ENCODE data around the gene POFUT2. TPM values are rescaled to one million over a fixed set of nuclear protein-coding genes. Genes with fewer than 3 reads are reported as not detected.

The POFUT2 gene
- polyA plus RNA-seq, 1 donor from 2014 or later: 25.4 TPM

- H3K4me3 ChIP-seq (ENCODE audit: low read length): no peak overlapping the region
- H3K27ac ChIP-seq (ENCODE audit: low read length): no peak overlapping the region
- no peaks in the 10 kb centered on the region for H3K9me2 ChIP-seq (ENCODE audit: insufficient read depth, low read length)
- H3K4me2 ChIP-seq (ENCODE audit: low read length): no peak overlapping the region
- H3F3A ChIP-seq (ENCODE audit: insufficient read depth, low read length, poor library complexity, severe bottlenecking): no peaks in the 10 kb centered on the region
- no peaks in the 10 kb centered on the region for H4K20me1 ChIP-seq (ENCODE audit: insufficient read depth)
- no peaks in the 10 kb centered on the region for H3K79me2 ChIP-seq (replicated peaks; ENCODE audit: insufficient read depth, low read length)
- no peak overlapping the region for H2AFZ ChIP-seq (ENCODE audit: low read depth, low read length)
- no peaks in the 10 kb centered on the region for H3K9me3 ChIP-seq (ENCODE audit: low read length)
- H3K9ac ChIP-seq (ENCODE audit: low read length): no peak overlapping the region
- no peak for TF ChIP-seq MXI1 (conservative IDR thresholded peaks at IDR 0.05; ENCODE audit: poor library complexity, severe bottlenecking)
- no peak for TF ChIP-seq POLR2AphosphoS5 (IDR thresholded peaks at IDR 0.05)
- no peak for TF ChIP-seq CTCF (IDR thresholded peaks at IDR 0.05; ENCODE audit: poor library complexity, severe bottlenecking)
- no peak for TF ChIP-seq EP300 (conservative IDR thresholded peaks at IDR 0.05; ENCODE audit: poor library complexity, severe bottlenecking)
- TF ChIP-seq EZH2 (IDR thresholded peaks at IDR 0.05; ENCODE audit: borderline replicate concordance, insufficient read depth, low read length, poor library complexity, severe bottlenecking): no peak
- TF ChIP-seq SMC3 (conservative IDR thresholded peaks at IDR 0.05; ENCODE audit: poor library complexity): no peak
- no peak for TF ChIP-seq RAD21 (conservative IDR thresholded peaks at IDR 0.05)
- no peak for TF ChIP-seq TAF1 (IDR thresholded peaks at IDR 0.05; ENCODE audit: low read depth)
- TF ChIP-seq REST (IDR thresholded peaks at IDR 0.05; ENCODE audit: borderline replicate concordance): no peak
- H3K36me3 ChIP-seq (ENCODE audit: insufficient read depth, low read length): no peaks in the 10 kb centered on the region
- H3K27me3 ChIP-seq (ENCODE audit: insufficient read depth, low read depth, low read length): no peaks in the 10 kb centered on the region
Measured at GRCh38 chr21:45330075-45330781, 42.5 kb upstream of the POFUT2 start.

GRCh38 chr21:45329261-45330074 is 41.8 kb upstream of the POFUT2 start:
- Histone ChIP-seq H3K79me2 (replicated peaks; ENCODE audit: insufficient read depth, low read length) (no peaks in the 10 kb centered on the region), H3K9ac (ENCODE audit: low read length) (no peak overlapping the region), H3K9me2 (ENCODE audit: insufficient read depth, low read length) (no peaks in the 10 kb centered on the region), H3F3A (ENCODE audit: insufficient read depth, low read length, poor library complexity, severe bottlenecking) (no peaks in the 10 kb centered on the region), H3K27ac (ENCODE audit: low read length) (no peak overlapping the region), H3K27me3 (ENCODE audit: insufficient read depth, low read depth, low read length) (no peaks in the 10 kb centered on the region), H3K9me3 (ENCODE audit: low read length) (no peaks in the 10 kb centered on the region), H4K20me1 (ENCODE audit: insufficient read depth) (no peaks in the 10 kb centered on the region), H2AFZ (ENCODE audit: low read depth, low read length) (no peak overlapping the region), H3K4me2 (ENCODE audit: low read length) (no peak overlapping the region), H3K4me3 (ENCODE audit: low read length) (no peak overlapping the region), H3K36me3 (ENCODE audit: insufficient read depth, low read length) (no peaks in the 10 kb centered on the region)
- TF ChIP-seq REST (IDR thresholded peaks at IDR 0.05; ENCODE audit: borderline replicate concordance) (no peak), EZH2 (IDR thresholded peaks at IDR 0.05; ENCODE audit: borderline replicate concordance, insufficient read depth, low read length, poor library complexity, severe bottlenecking) (no peak), EP300 (conservative IDR thresholded peaks at IDR 0.05; ENCODE audit: poor library complexity, severe bottlenecking) (no peak), MXI1 (conservative IDR thresholded peaks at IDR 0.05; ENCODE audit: poor library complexity, severe bottlenecking) (no peak), RAD21 (conservative IDR thresholded peaks at IDR 0.05) (no peak), TAF1 (IDR thresholded peaks at IDR 0.05; ENCODE audit: low read depth) (no peak), SMC3 (conservative IDR thresholded peaks at IDR 0.05; ENCODE audit: poor library complexity) (no peak), POLR2AphosphoS5 (IDR thresholded peaks at IDR 0.05) (no peak), CTCF (IDR thresholded peaks at IDR 0.05; ENCODE audit: poor library complexity, severe bottlenecking) (no peak)
